Hepatocyte (in vitro differentiated cells): ENCODE results near the gene SLC66A1.

Source experiments
- EZH2 ChIP-seq: fragments of 200-600 bp; sonication (generic); IDR thresholded peaks from 2 replicates; pipeline ENCODE4 v1.6.1; 2016; ENCODE audit warnings: antibody characterized with exemption, mild to moderate bottlenecking, borderline replicate concordance
- EZH2phosphoT487 ChIP-seq: fragments of 200-600 bp; sonication (generic); IDR thresholded peaks from one replicate; pipeline ENCODE4 v1.6.1; 2018; ENCODE audit warnings: antibody characterized with exemption, mild to moderate bottlenecking, low read depth, moderate library complexity; ENCODE audit not compliant: unreplicated experiment, severe bottlenecking
- TF ChIP-seq, protein P1 (sequence below): fragments of 200-600 bp; sonication (generic); IDR thresholded peaks from 2 replicates; pipeline ENCODE4 v1.5.1; 2016; ENCODE audit warnings: antibody characterized with exemption, mild to moderate bottlenecking; ENCODE audit not compliant: poor library complexity

DNA sequence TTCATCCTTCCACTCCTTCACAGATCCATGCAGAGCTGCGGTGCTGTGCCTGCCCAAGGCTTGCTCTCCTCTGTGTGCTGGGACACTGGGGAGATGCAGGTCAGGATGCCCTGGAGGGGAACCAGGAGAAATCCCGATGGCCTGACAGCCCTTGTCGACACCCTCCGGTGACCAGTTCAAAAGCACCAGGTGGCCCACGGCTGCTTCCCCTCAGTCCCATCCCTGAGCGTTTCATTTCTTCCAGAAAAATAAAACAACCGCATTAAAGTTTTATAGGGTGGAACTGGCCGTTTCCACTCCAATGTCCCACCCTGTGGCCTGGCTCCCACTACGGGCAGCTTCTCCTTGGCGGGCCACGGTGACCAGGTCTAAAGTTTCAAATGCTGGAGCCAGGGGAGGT, 48.3 kb downstream of the SLC66A1 start:
- TF ChIP-seq, protein P1, sequence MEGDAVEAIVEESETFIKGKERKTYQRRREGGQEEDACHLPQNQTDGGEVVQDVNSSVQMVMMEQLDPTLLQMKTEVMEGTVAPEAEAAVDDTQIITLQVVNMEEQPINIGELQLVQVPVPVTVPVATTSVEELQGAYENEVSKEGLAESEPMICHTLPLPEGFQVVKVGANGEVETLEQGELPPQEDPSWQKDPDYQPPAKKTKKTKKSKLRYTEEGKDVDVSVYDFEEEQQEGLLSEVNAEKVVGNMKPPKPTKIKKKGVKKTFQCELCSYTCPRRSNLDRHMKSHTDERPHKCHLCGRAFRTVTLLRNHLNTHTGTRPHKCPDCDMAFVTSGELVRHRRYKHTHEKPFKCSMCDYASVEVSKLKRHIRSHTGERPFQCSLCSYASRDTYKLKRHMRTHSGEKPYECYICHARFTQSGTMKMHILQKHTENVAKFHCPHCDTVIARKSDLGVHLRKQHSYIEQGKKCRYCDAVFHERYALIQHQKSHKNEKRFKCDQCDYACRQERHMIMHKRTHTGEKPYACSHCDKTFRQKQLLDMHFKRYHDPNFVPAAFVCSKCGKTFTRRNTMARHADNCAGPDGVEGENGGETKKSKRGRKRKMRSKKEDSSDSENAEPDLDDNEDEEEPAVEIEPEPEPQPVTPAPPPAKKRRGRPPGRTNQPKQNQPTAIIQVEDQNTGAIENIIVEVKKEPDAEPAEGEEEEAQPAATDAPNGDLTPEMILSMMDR, result no peak
- TF ChIP-seq EZH2phosphoT487 (no peak), EZH2 (no peak)
